ENCODE measurements around the gene FOXO3.

DNA sequence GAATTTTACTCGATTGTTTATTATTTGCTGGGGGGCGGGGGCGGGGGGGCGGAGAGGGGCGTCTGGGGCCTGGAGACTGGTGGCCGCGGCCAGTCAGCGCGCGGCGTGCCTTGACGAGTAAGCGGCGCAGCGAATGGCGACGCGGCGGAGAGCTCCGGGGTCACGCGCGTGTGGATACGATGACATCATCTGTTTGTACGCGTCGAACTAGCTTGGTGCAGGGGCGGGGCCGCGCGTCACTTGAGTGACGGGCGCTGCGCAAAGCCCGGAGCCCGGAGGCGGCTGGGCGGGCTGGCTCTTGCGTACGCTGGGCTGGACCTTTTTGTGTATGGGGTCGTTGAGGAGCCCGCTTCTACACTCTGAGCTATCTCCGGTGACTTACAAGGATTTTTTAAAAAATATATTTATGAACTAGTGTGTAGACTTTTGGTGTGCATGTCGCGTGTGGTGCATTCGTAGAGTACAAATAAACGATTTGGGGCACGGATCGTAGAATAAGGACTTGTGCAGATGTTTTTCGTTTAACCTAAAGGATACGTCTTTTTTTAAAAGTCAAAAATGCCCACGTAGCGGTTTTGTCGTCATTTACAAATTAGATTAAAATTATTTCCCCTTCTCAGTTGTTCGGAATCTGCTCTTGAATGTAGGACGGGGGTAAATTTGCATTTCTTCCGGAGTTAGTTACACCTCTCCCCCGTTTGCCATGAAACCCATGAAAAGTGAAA, 2.2 kb upstream of the FOXO3 start:
- no peak for TF ChIP-seq CTCF (IDR thresholded peaks at IDR 0.05; ENCODE audit: control extremely low read depth in 1 of 3, insufficient read depth in 1 of 3, low read depth in 1 of 3, low read length in 3 of 3)
- TF ChIP-seq POLR2A (IDR thresholded peaks at IDR 0.05; ENCODE audit: control extremely low read depth in 1 of 2, low read depth in 2 of 2, low read length in 2 of 2) = peak; percentile 0 to 9; a peak in 1 of 3 replicates
- peak; percentile 58 for TF ChIP-seq YY1 (IDR thresholded peaks at IDR 0.05; ENCODE audit: low read depth, low read length)
- TF ChIP-seq TAF1 (IDR thresholded peaks at IDR 0.05; ENCODE audit: low read depth, low read length) = peak; percentile 62
- no peak for TF ChIP-seq EZH2 (IDR thresholded peaks at IDR 0.05; ENCODE audit: low read depth, low read length, severe bottlenecking)
- no peak for TF ChIP-seq BRCA1 (IDR thresholded peaks at IDR 0.05; ENCODE audit: low read depth, low read length)
- no peak for TF ChIP-seq SRF (IDR thresholded peaks at IDR 0.05; ENCODE audit: low read depth, low read length)
- no peak for TF ChIP-seq CHD7 (IDR thresholded peaks at IDR 0.05; ENCODE audit: insufficient replicate concordance, low read length)
- TF ChIP-seq POLR2AphosphoS5 (IDR thresholded peaks at IDR 0.05; ENCODE audit: low read depth, low read length) = peak; percentile 82; the same call in 1 of the 2 replicates
